H1 (cell line): ENCODE measurements around the gene LTBP1. TPM values are rescaled to one million over a fixed set of nuclear protein-coding genes. Genes with fewer than 3 reads are reported as not detected.

ENCODE experiments used
- CTCF ChIA-PET: fragments of 300-600 bp; sonication (Branson Sonifier 250); formaldehyde crosslinking; loops from one replicate; lab custom pipeline; 2021; ENCODE audit not compliant: partially characterized antibody; lab: Charles Lee
- POLR2A ChIA-PET: fragments of 300-600 bp; sonication (Branson Sonifier 250); formaldehyde crosslinking; loops from one replicate; lab custom pipeline; 2021; ENCODE audit warnings: inconsistent platforms; ENCODE audit not compliant: partially characterized antibody; lab: Charles Lee
- DNase-seq, 2 experiments: peaks; one replicate each; pipeline versions ENCODE4 v3.0.0 to v3.0.0-alpha.2; 2010 to 2022; ENCODE audit warnings: low spot score in 2 of 2, low read depth in 1 of 2, mixed read lengths in 1 of 2
- FAIRE-seq: peaks from 2 replicates; lab custom pipeline; 2011; peaks lifted over from hg19 to GRCh38; lab: Jason Lieb, UNC
- H2AFZ ChIP-seq: 2 replicates; pipeline ENCODE4 v1.8.1; 2012; ENCODE audit warnings: low read length, inconsistent platforms
- H2AK5ac ChIP-seq: 2 replicates; pipeline ENCODE4 v1.6.1; 2013; ENCODE audit warnings: low read depth, low read length
- H2BK120ac ChIP-seq: replicated peaks from 2 replicates; pipeline ENCODE3; 2013; ENCODE audit warnings: low read depth, low read length, inconsistent platforms
- H2BK12ac ChIP-seq: 2 replicates; pipeline ENCODE4 v1.6.1; 2013; ENCODE audit warnings: low read depth, low read length
- H2BK15ac ChIP-seq: 2 replicates; pipeline ENCODE4 v1.6.1; 2013; ENCODE audit warnings: low read length
- H2BK20ac ChIP-seq: 2 replicates; pipeline ENCODE4 v1.6.1; 2013; ENCODE audit warnings: low read length
- H2BK5ac ChIP-seq: 2 replicates; pipeline ENCODE4 v1.6.1; 2013; ENCODE audit warnings: low read depth, low read length
- H3K14ac ChIP-seq: 2 replicates; pipeline ENCODE4 v1.6.1; 2013; ENCODE audit warnings: inconsistent platforms; ENCODE audit not compliant: insufficient read length
- H3K18ac ChIP-seq: 2 replicates; pipeline ENCODE4 v1.6.1; 2013; ENCODE audit warnings: low read length; ENCODE audit errors: extremely low read depth
- H3K23ac ChIP-seq: 2 replicates; pipeline ENCODE4 v1.6.1; 2013; ENCODE audit warnings: inconsistent platforms; ENCODE audit not compliant: insufficient read length
- H3K23me2 ChIP-seq: 2 replicates; pipeline ENCODE4 v1.6.1; 2013; ENCODE audit warnings: low read depth, low read length
- H3K27ac ChIP-seq: 2 replicates; pipeline ENCODE4 v1.6.1; 2011; ENCODE audit warnings: low read depth, low read length, inconsistent platforms
- H3K27me3 ChIP-seq, 4 experiments: replicated peaks in 1 of 4; 1 replicate in 1 of 4; 2 replicates in 3 of 4; pipeline versions ENCODE4 v1.6.1 to v1.8.1; 2011 to 2013; ENCODE audit warnings: low read length in 3 of 4, mild to moderate bottlenecking in 3 of 4, inconsistent platforms in 2 of 4, mixed read lengths in 2 of 4, moderate library complexity in 1 of 4; ENCODE audit not compliant: control insufficient read depth in 3 of 4, insufficient read depth in 3 of 4; ENCODE audit errors: extremely low read depth in 1 of 4
- H3K36me3 ChIP-seq, 4 experiments: 2 replicates each; pipeline versions ENCODE4 v1.6.1 to v1.8.1; 2011 to 2013; ENCODE audit warnings: mild to moderate bottlenecking in 4 of 4, low read length in 3 of 4, moderate library complexity in 2 of 4, control low read depth in 1 of 4, inconsistent platforms in 1 of 4; ENCODE audit not compliant: insufficient read depth in 4 of 4, control insufficient read depth in 2 of 4
- H3K4ac ChIP-seq: replicated peaks from 2 replicates; pipeline ENCODE3; 2013; ENCODE audit warnings: low read length, low read depth, mixed read lengths, inconsistent platforms; ENCODE audit not compliant: insufficient read length
- H3K4me1 ChIP-seq, 4 experiments: replicated peaks in 1 of 4; 1 replicate in 1 of 4; 2 replicates in 3 of 4; pipeline versions ENCODE4 v1.6.1 to v1.8.1; 2011 to 2013; ENCODE audit warnings: low read length in 3 of 4, inconsistent platforms in 2 of 4, mixed read lengths in 1 of 4; ENCODE audit not compliant: insufficient read depth in 4 of 4, control insufficient read depth in 3 of 4
- H3K4me2 ChIP-seq, 2 experiments: 2 replicates each; pipeline versions ENCODE4 v1.6.1 to v1.8.1; 2011 to 2013; ENCODE audit warnings: low read depth in 2 of 2, low read length in 2 of 2, control low read depth in 1 of 2, inconsistent platforms in 1 of 2, mild to moderate bottlenecking in 1 of 2; ENCODE audit not compliant: insufficient read depth in 1 of 2
- H3K4me3 ChIP-seq, 4 experiments: fragments of 200-600, 300-600 bp in 1 of 4; sonication (generic), shearing (Covaris generic), sonication (Bioruptor Twin) in 1 of 4; 2 replicates each; pipeline versions ENCODE4 v1.5.1 to v1.8.1; 2011 to 2016; ENCODE audit warnings: low read length in 4 of 4, low read depth in 3 of 4, control low read depth in 2 of 4, inconsistent platforms in 2 of 4, mild to moderate bottlenecking in 2 of 4, mixed read lengths in 1 of 4, moderate library complexity in 1 of 4; ENCODE audit not compliant: insufficient read depth in 2 of 4; ENCODE audit errors: extremely low read depth in 1 of 4
- H3K56ac ChIP-seq: replicated peaks from 2 replicates; pipeline ENCODE3; 2013; ENCODE audit warnings: low read depth, mild to moderate bottlenecking, mixed read lengths, low read length, inconsistent platforms; ENCODE audit not compliant: insufficient read length
- H3K79me1 ChIP-seq: 2 replicates; pipeline ENCODE4 v1.6.1; 2013; ENCODE audit warnings: low read depth, low read length, control low read depth
- H3K79me2 ChIP-seq, 2 experiments: 2 replicates each; pipeline versions ENCODE4 v1.6.1 to v1.8.1; 2012 to 2013; ENCODE audit warnings: low read length in 2 of 2, mild to moderate bottlenecking in 2 of 2, inconsistent platforms in 1 of 2; ENCODE audit not compliant: insufficient read depth in 2 of 2, control insufficient read depth in 1 of 2
- H3K9ac ChIP-seq, 4 experiments: replicated peaks in 1 of 4; 1 replicate in 1 of 4; 2 replicates in 3 of 4; pipeline versions ENCODE4 v1.6.1 to v1.8.1; 2011 to 2013; ENCODE audit warnings: low read depth in 3 of 4, low read length in 3 of 4, control low read depth in 2 of 4, mild to moderate bottlenecking in 2 of 4, moderate library complexity in 2 of 4, inconsistent platforms in 1 of 4; ENCODE audit errors: extremely low read depth in 1 of 4
- H3K9me3 ChIP-seq, 2 experiments: 2 replicates each; pipeline versions ENCODE4 v1.6.1 to v1.8.1; 2012 to 2013; ENCODE audit warnings: mild to moderate bottlenecking in 2 of 2, moderate library complexity in 2 of 2, control low read depth in 1 of 2, inconsistent platforms in 1 of 2, low read depth in 1 of 2, low read length in 1 of 2, mixed read lengths in 1 of 2; ENCODE audit not compliant: insufficient read depth in 2 of 2
- H4K20me1 ChIP-seq, 2 experiments: replicated peaks in 1 of 2; 2 replicates each; pipeline versions ENCODE3 to v1.8.1; 2011 to 2013; ENCODE audit warnings: inconsistent platforms in 2 of 2, low read length in 2 of 2, mild to moderate bottlenecking in 1 of 2; ENCODE audit not compliant: insufficient read depth in 2 of 2, control insufficient read depth in 1 of 2
- H4K5ac ChIP-seq: 2 replicates; pipeline ENCODE4 v1.6.1; 2013; ENCODE audit warnings: low read length, low read depth, mixed read lengths, inconsistent platforms; ENCODE audit not compliant: insufficient read length
- H4K8ac ChIP-seq: 2 replicates; pipeline ENCODE4 v1.8.0; 2013; ENCODE audit warnings: mild to moderate bottlenecking, moderate library complexity, low read length, inconsistent platforms; ENCODE audit not compliant: insufficient read depth; ENCODE audit errors: extremely low read depth
- H4K91ac ChIP-seq: replicated peaks from 2 replicates; pipeline ENCODE3; 2013; ENCODE audit warnings: low read length, mixed read lengths, inconsistent platforms; ENCODE audit not compliant: insufficient read length
- ATF3 ChIP-seq: IDR thresholded peaks from 2 replicates; pipeline ENCODE4 v1.6.1; 2011; ENCODE audit warnings: low read depth, mild to moderate bottlenecking, low read length; ENCODE audit not compliant: insufficient read depth
- WGBS, 2 experiments: shearing (Covaris generic) in 1 of 2; methylation state at CpG; one replicate each; pipeline versions ENCODE4 v1.1.6 to v1.1.7; 2013 to 2015; ENCODE audit warnings: low lambda C conversion rate in 2 of 2, mixed read lengths in 2 of 2, inconsistent platforms in 1 of 2, low coverage in 1 of 2, missing lambda C conversion rate in 1 of 2; ENCODE audit not compliant: insufficient replicate concordance in 2 of 2, insufficient coverage in 1 of 2, insufficient read length in 1 of 2; ENCODE audit errors: extremely low coverage in 1 of 2, missing lambda C conversion rate in 1 of 2; 5-methylcytosine and 5-hydroxymethylcytosine counted together
- polyA plus RNA-seq, 7 experiments: library from polyadenylated mRNA; depleted of rRNA in 3 of 7; stranded (reverse) in 5 of 7; unstranded in 2 of 7; fragments of >200 nt in 5 of 7; fragments of 200-250 nt in 2 of 7; gene quantifications; 1 replicate in 5 of 7; 2 replicates in 1 of 7; 4 replicates in 1 of 7; pipeline versions ENCODE4 v1.2.1 to v1.2.3, GENCODE V29; 2011 to 2013; ENCODE audit warnings: missing spikeins in 2 of 7, mixed read lengths in 2 of 7
- total RNA-seq: library from RNA; stranded (reverse); fragmentation: NEBNext Ultra II Directional; extraction: Animal tissue kit (Norgen Biotek cat#: 25700); gene quantifications from 2 replicates; pipeline ENCODE4 v1.2.1, GENCODE V29; 2021

Gene LTBP1
- total and polyA plus RNA-seq, 2 of the 8 experiments (the other 6 are each of a cell fraction or from before 2014, with no cell fraction given), result 15.4 to 24.7 TPM

- ChIA-PET POLR2A (interaction anchor here (0.7 to 1.6 kb wide), 2 partner anchors 9 to 12 kb away, joined by 3 read pairs; no protein-coding TSS in a partner anchor), CTCF (interaction anchor here (1.5 to 2.0 kb wide), 2 partner anchors 9 kb away, joined by 4 to 5 read pairs; no protein-coding TSS in a partner anchor)
- no peaks in the 10 kb centered on the region for H3K79me2 ChIP-seq
- no peak overlapping the region for H4K91ac ChIP-seq
- DNase-seq (no peak), FAIRE-seq (no peak)
- H2BK12ac ChIP-seq, result no peak overlapping the region
- 61% methylated on average over 2 of the region's 2 CpGs; no CpG with 5 or more reads in 1 of the 2 experiments for WGBS, 2 experiments
- H3K23me2 ChIP-seq, result no peaks in the 10 kb centered on the region
- H2BK20ac ChIP-seq, result no peak overlapping the region
- H3K27me3 ChIP-seq, result no peaks in the 10 kb centered on the region
- no peaks in the 10 kb centered on the region for H4K20me1 ChIP-seq
- no peak overlapping the region for H3K56ac ChIP-seq
- no peak overlapping the region for H3K9ac ChIP-seq
- no peak overlapping the region for H2BK120ac ChIP-seq
- H3K79me1 ChIP-seq, result no peaks in the 10 kb centered on the region
- H4K5ac ChIP-seq, result no peak overlapping the region
- H3K4me3 ChIP-seq, result no peak overlapping the region
- H3K9me3 ChIP-seq, result no peaks in the 10 kb centered on the region
- peaks cover 0 to 6% (median 3%) of the 10 kb centered on the region in 4 experiments; a peak in 2 of 7 replicates for H3K4me1 ChIP-seq
- no peak overlapping the region for H3K27ac ChIP-seq
- H3K18ac ChIP-seq, result no peak overlapping the region
- H3K14ac ChIP-seq, result no peak overlapping the region
- no peak overlapping the region for H3K23ac ChIP-seq
- H2BK15ac ChIP-seq, result no peak overlapping the region
- H2AFZ ChIP-seq, result no peak overlapping the region
- no peak overlapping the region for H3K4me2 ChIP-seq
- no peak overlapping the region for H4K8ac ChIP-seq
- H3K4ac ChIP-seq, result no peak overlapping the region
- H3K36me3 ChIP-seq, result no peaks in the 10 kb centered on the region
- H2AK5ac ChIP-seq, result no peak overlapping the region
- no peak overlapping the region for H2BK5ac ChIP-seq
- TF ChIP-seq ATF3, result no peak
Observed at GRCh38 chr2:33131749-33132148, 185.0 kb downstream of the LTBP1 start.
